Kidney (tissue), 14 donors: ENCODE measurements around the gene MS4A4A. TPM values are rescaled to one million over a fixed set of nuclear protein-coding genes. Genes with fewer than 3 reads are reported as not detected.

Source experiments
- DNase-seq, 5 donors: peaks; one replicate each; pipeline ENCODE4 v3.0.0-alpha.2; 2013 to 2020
- FAIRE-seq: peaks from 2 replicates; lab custom pipeline; 2012; peaks lifted over from hg19 to GRCh38; lab: Jason Lieb, UNC
- H3K27ac ChIP-seq, 2 donors: one replicate each; pipeline ENCODE4 v1.7.0; 2013; ENCODE audit warnings: low read depth in 2 of 2, low read length in 2 of 2, inconsistent platforms in 1 of 2
- H3K27me3 ChIP-seq: one replicate; pipeline ENCODE4 v1.7.1; 2013; ENCODE audit warnings: low read length, inconsistent platforms; ENCODE audit not compliant: control insufficient read depth, insufficient read depth
- H3K36me3 ChIP-seq, 3 donors: one replicate each; pipeline versions ENCODE4 v1.7.0 to v1.7.1; 2013; ENCODE audit warnings: low read length in 3 of 3, control low read depth in 1 of 3, inconsistent platforms in 1 of 3; ENCODE audit not compliant: insufficient read depth in 3 of 3, control insufficient read depth in 2 of 3
- H3K4me1 ChIP-seq, 3 donors: one replicate each; pipeline versions ENCODE4 v1.7.0 to v1.7.1; 2013; ENCODE audit warnings: low read length in 3 of 3, inconsistent platforms in 1 of 3, low read depth in 1 of 3; ENCODE audit not compliant: control insufficient read depth in 2 of 3, insufficient read depth in 2 of 3
- H3K4me3 ChIP-seq, 3 donors: one replicate each; pipeline versions ENCODE4 v1.7.0 to v1.8.1; 2013; ENCODE audit warnings: low read length in 3 of 3, control low read depth in 1 of 3, inconsistent platforms in 1 of 3
- H3K9ac ChIP-seq, 3 donors: one replicate each; pipeline versions ENCODE4 v1.7.0 to v1.7.1; 2013; ENCODE audit warnings: low read length in 3 of 3, control low read depth in 1 of 3, inconsistent platforms in 1 of 3
- H3K9me3 ChIP-seq, 3 donors: one replicate each; pipeline versions ENCODE4 v1.7.0 to v1.7.1; 2013; ENCODE audit warnings: low read length in 3 of 3, control low read depth in 1 of 3, inconsistent platforms in 1 of 3; ENCODE audit not compliant: control insufficient read depth in 2 of 3, insufficient read depth in 1 of 3
- intact Hi-C: fragments of 100-400 bp; cut with DNase I; formaldehyde crosslinking; loops from one replicate; pipeline ENCODE4 v1.11.1; 2022
- polyA plus RNA-seq: library from polyadenylated mRNA; stranded (reverse); fragments of 350-450 nt; fragmentation: Illumina TruSeq; extraction: RNeasy Lipid Tissue Mini Kit (QIAGEN cat#74804); gene quantifications from one replicate; pipeline ENCODE4 v1.2.3, GENCODE V29; 2014; ENCODE audit warnings: low read depth, low replicate concordance; ENCODE audit not compliant: insufficient read depth
- total RNA-seq: library from RNA; stranded (reverse); fragmentation: NEBNext Ultra II Directional; extraction: Animal tissue kit (Norgen Biotek cat#: 25700); gene quantifications from one replicate; pipeline ENCODE4 v1.2.1, GENCODE V29; 2021
- TF ChIP-seq, protein P1 (sequence below): IDR thresholded peaks from 3 replicates; pipeline ENCODE4 v1.5.1; 2012; ENCODE audit warnings: mild to moderate bottlenecking, moderate library complexity, borderline replicate concordance; ENCODE audit not compliant: insufficient read depth; ENCODE audit errors: extremely low read depth
- donor health status: control.
- donor health status: control.
- donor health status: control.
- donor health status: control.
- donor health status: control.
- donor health status: DM: yes; HTN: yes; CAD: no.
- donor health status: Normal renal cell carcinoma (clear cell type).

The MS4A4A gene
- total and polyA plus RNA-seq, 2 donors from 2014 or later = 6.3 to 49.7 TPM

GRCh38 chr11:60336767-60337391, 56.4 kb downstream of the MS4A4A start:
- Histone ChIP-seq H3K4me1 (no peaks in the 10 kb centered on the region), H3K27ac (no peak overlapping the region), H3K9me3 (no peaks in the 10 kb centered on the region), H3K27me3 (no peaks in the 10 kb centered on the region), H3K9ac (no peak overlapping the region), H3K4me3 (no peak overlapping the region), H3K36me3 (no peaks in the 10 kb centered on the region)
- DNase-seq (no peak), FAIRE-seq (no peak)
- TF ChIP-seq, protein P1, sequence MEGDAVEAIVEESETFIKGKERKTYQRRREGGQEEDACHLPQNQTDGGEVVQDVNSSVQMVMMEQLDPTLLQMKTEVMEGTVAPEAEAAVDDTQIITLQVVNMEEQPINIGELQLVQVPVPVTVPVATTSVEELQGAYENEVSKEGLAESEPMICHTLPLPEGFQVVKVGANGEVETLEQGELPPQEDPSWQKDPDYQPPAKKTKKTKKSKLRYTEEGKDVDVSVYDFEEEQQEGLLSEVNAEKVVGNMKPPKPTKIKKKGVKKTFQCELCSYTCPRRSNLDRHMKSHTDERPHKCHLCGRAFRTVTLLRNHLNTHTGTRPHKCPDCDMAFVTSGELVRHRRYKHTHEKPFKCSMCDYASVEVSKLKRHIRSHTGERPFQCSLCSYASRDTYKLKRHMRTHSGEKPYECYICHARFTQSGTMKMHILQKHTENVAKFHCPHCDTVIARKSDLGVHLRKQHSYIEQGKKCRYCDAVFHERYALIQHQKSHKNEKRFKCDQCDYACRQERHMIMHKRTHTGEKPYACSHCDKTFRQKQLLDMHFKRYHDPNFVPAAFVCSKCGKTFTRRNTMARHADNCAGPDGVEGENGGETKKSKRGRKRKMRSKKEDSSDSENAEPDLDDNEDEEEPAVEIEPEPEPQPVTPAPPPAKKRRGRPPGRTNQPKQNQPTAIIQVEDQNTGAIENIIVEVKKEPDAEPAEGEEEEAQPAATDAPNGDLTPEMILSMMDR = no peak
- intact Hi-C loops = no loop called here

DNA sequence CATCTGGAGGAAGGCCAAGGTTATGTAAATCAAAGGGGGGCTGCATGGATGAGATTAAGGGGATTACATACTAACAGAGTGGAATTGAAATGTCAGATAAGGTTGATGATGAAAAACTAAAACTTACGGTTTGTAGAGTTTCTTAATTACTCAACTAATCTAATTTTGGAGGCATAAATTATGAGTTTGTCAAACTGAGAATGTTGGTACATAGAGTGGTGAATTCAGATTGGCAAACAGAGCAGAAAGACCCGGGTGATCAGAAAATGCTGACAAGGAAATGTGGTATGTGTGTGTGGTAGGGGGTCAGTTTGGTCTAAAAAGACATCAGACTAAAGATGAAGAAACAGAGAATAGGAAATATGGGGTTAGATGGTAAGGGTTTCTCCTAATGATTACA, 57.6 kb downstream of the MS4A4A start:
- no peak for FAIRE-seq
- intact Hi-C loops = no loop called here

GRCh38 chr11:60339356-60339755, 58.9 kb downstream of the MS4A4A start:
- Histone ChIP-seq H3K27me3 (no peaks in the 10 kb centered on the region), H3K9me3 (no peaks in the 10 kb centered on the region), H3K9ac (no peak overlapping the region), H3K36me3 (no peaks in the 10 kb centered on the region), H3K4me1 (no peaks in the 10 kb centered on the region), H3K27ac (no peak overlapping the region), H3K4me3 (no peak overlapping the region)
- TF ChIP-seq, protein P1 = no peak
- intact Hi-C loops = no loop called here
- no peak for FAIRE-seq
- no peak for DNase-seq

More for the DNA sequence above, 57.6 kb downstream of the MS4A4A start:
- H3K4me1 ChIP-seq = no peaks in the 10 kb centered on the region
- H3K4me3 ChIP-seq = no peak overlapping the region
- no peak overlapping the region for H3K27ac ChIP-seq
- H3K36me3 ChIP-seq = no peaks in the 10 kb centered on the region
- DNase-seq = no peak
- no peak overlapping the region for H3K9ac ChIP-seq
- TF ChIP-seq, protein P1 = no peak
- no peaks in the 10 kb centered on the region for H3K27me3 ChIP-seq
- no peaks in the 10 kb centered on the region for H3K9me3 ChIP-seq
